HCT116 (cell line): ENCODE data around the gene AUTS2. TPM values are rescaled to one million over a fixed set of nuclear protein-coding genes. Genes with fewer than 3 reads are reported as not detected.

Experiments
- ATAC-seq: fragments of 200-7000 bp; cut with Tn5 transposase; 2 replicates; pipeline ENCODE4 v1.9.1; 2020; ENCODE audit warnings: mild to moderate bottlenecking, moderate library complexity
- BruUV-seq: library from RNA; stranded (reverse); fragments of 400-500 nt; replicated peaks from 2 replicates; lab custom pipeline; 2021; lab: Mats Ljungman, UMichigan
- CTCF ChIA-PET: fragments of 300-600 bp; sonication (Branson Sonifier 250); formaldehyde crosslinking; loops from one replicate; lab custom pipeline; 2021; ENCODE audit warnings: antibody characterized with exemption; lab: Charles Lee
- POLR2A ChIA-PET: fragments of 300-600, 350-600 bp; sonication (Branson Sonifier 250); formaldehyde crosslinking; loops from one replicate; lab custom pipeline; 2021; ENCODE audit warnings: antibody characterized with exemption; lab: Charles Lee
- RAD21 ChIA-PET, 2 experiments: fragments of 300-600 bp; sonication (Branson Sonifier 250); formaldehyde crosslinking; loops; one replicate each; lab custom pipeline; 2023; ENCODE audit warnings: low total read pairs in 2 of 2; ENCODE audit not compliant: uncharacterized antibody in 2 of 2, unreplicated experiment in 2 of 2, low non-redundant PET in 1 of 2; lab: Charles Lee
- DNase-seq: peaks from one replicate; pipeline ENCODE4 v3.0.0-alpha.2; 2010; ENCODE audit warnings: low read depth, low spot score
- H2AFZ ChIP-seq: fragments of 200-600 bp; shearing (Covaris generic), sonication (generic); 2 replicates; pipeline ENCODE4 v1.6.1; 2017; ENCODE audit warnings: low read depth, mixed run types, mixed read lengths, antibody characterized with exemption, low read length; ENCODE audit not compliant: poor library complexity, severe bottlenecking
- H3K27ac ChIP-seq: 2 replicates; pipeline ENCODE4 v1.5.1; 2012; ENCODE audit warnings: low read depth, low read length
- H3K27me3 ChIP-seq: fragments of 200-600 bp; sonication (generic); 2 replicates; pipeline ENCODE4 v1.6.1; 2016; ENCODE audit warnings: mixed run types, low read length, mixed read lengths; ENCODE audit not compliant: insufficient read depth
- H3K36me3 ChIP-seq, 2 experiments: fragments of 200-500 bp in 1 of 2; fragments of 200-600 bp in 1 of 2; sonication (Bioruptor generic) in 1 of 2; sonication (generic) in 1 of 2; 2 replicates each; pipeline versions ENCODE4 v1.5.1 to v1.6.1; 2014 to 2016; ENCODE audit warnings: low read length in 2 of 2, inconsistent platforms in 1 of 2, mixed read lengths in 1 of 2, mixed run types in 1 of 2; ENCODE audit not compliant: insufficient read depth in 2 of 2, control insufficient read depth in 1 of 2
- H3K4me1 ChIP-seq, 2 experiments: fragments of 200-600 bp in 1 of 2; sonication (generic) in 1 of 2; 2 replicates each; pipeline versions ENCODE4 v1.5.1 to v1.6.1; 2012 to 2017; ENCODE audit warnings: low read length in 2 of 2, inconsistent platforms in 1 of 2, mild to moderate bottlenecking in 1 of 2, mixed read lengths in 1 of 2, mixed run types in 1 of 2, moderate library complexity in 1 of 2; ENCODE audit not compliant: insufficient read depth in 2 of 2, control insufficient read depth in 1 of 2
- H3K4me2 ChIP-seq: fragments of 200-600 bp; sonication (generic); 2 replicates; pipeline ENCODE4 v1.6.1; 2017; ENCODE audit warnings: mixed run types, low read length, mixed read lengths
- H3K4me3 ChIP-seq, 2 experiments: fragments of 200-600 bp in 1 of 2; sonication (generic) in 1 of 2; replicated peaks in 1 of 2; 2 replicates each; pipeline ENCODE4 v1.5.1; 2011 to 2016; ENCODE audit warnings: low read length in 2 of 2, control low read depth in 1 of 2, low read depth in 1 of 2, mild to moderate bottlenecking in 1 of 2, mixed read lengths in 1 of 2, mixed run types in 1 of 2
- H3K79me2 ChIP-seq: fragments of 200-600 bp; sonication (generic); 2 replicates; pipeline ENCODE4 v1.6.1; 2017; ENCODE audit warnings: mild to moderate bottlenecking, mixed run types, low read length, moderate library complexity, mixed read lengths; ENCODE audit not compliant: insufficient read depth
- H3K9ac ChIP-seq: fragments of 200-600 bp; sonication (generic); 2 replicates; pipeline ENCODE4 v1.6.1; 2016; ENCODE audit warnings: low read length, mixed read lengths
- H3K9me2 ChIP-seq: fragments of 200-600 bp; sonication (generic), shearing (Covaris generic); 2 replicates; pipeline ENCODE4 v1.6.1; 2017; ENCODE audit warnings: mixed run types, mild to moderate bottlenecking, moderate library complexity; ENCODE audit not compliant: insufficient read depth
- H3K9me3 ChIP-seq, 2 experiments: fragments of 200-500 bp in 1 of 2; fragments of 200-600 bp in 1 of 2; sonication (Bioruptor generic) in 1 of 2; sonication (generic) in 1 of 2; 2 replicates each; pipeline ENCODE4 v1.6.1; 2014 to 2017; ENCODE audit warnings: low read length in 2 of 2, mixed read lengths in 2 of 2, inconsistent platforms in 1 of 2, low read depth in 1 of 2, mild to moderate bottlenecking in 1 of 2, mixed run types in 1 of 2, moderate library complexity in 1 of 2; ENCODE audit not compliant: control insufficient read depth in 1 of 2, insufficient read depth in 1 of 2
- H4K20me1 ChIP-seq: fragments of 200-600 bp; sonication (generic), shearing (Covaris generic); 2 replicates; pipeline ENCODE4 v1.6.1; 2017; ENCODE audit warnings: mixed run types, mild to moderate bottlenecking, moderate library complexity; ENCODE audit not compliant: insufficient read depth
- CBX3 ChIP-seq: IDR thresholded peaks from 2 replicates; pipeline ENCODE4 v1.6.1; 2012; ENCODE audit warnings: low read depth
- CTCF ChIP-seq, 3 experiments: fragments of 200-600 bp in 1 of 3; sonication (generic) in 1 of 3; IDR thresholded peaks in 2 of 3; conservative IDR thresholded peaks in 1 of 3; 2 replicates each; pipeline ENCODE4 v1.5.1; 2012 to 2017; ENCODE audit warnings: low read depth in 2 of 3, low read length in 2 of 3, antibody characterized with exemption in 1 of 3, borderline replicate concordance in 1 of 3, control low read depth in 1 of 3, mild to moderate bottlenecking in 1 of 3, mixed read lengths in 1 of 3, mixed run types in 1 of 3, moderate library complexity in 1 of 3; ENCODE audit not compliant: insufficient read depth in 1 of 3
- EGR1 ChIP-seq: IDR thresholded peaks from 2 replicates; pipeline ENCODE4 v1.6.1; 2012; ENCODE audit warnings: low read depth
- ELF1 ChIP-seq: IDR thresholded peaks from 2 replicates; pipeline ENCODE4 v1.6.1; 2012; ENCODE audit warnings: low read depth, borderline replicate concordance
- EZH2 ChIP-seq: fragments of 200-600 bp; sonication (generic); IDR thresholded peaks from 2 replicates; pipeline ENCODE4 v1.6.1; 2017; ENCODE audit warnings: antibody characterized with exemption, mixed run types
- FOSL1 ChIP-seq: IDR thresholded peaks from 2 replicates; pipeline ENCODE4 v1.6.1; 2012; ENCODE audit warnings: low read depth
- POLR2A ChIP-seq: IDR thresholded peaks from 2 replicates; pipeline ENCODE4 v1.7.0; 2011; ENCODE audit warnings: borderline replicate concordance; ENCODE audit not compliant: insufficient read depth, insufficient read length; ENCODE audit errors: extremely low read depth
- POLR2AphosphoS5 ChIP-seq: IDR thresholded peaks from 2 replicates; pipeline ENCODE4 v1.6.1; 2011; ENCODE audit warnings: mild to moderate bottlenecking, low read depth, low read length, moderate library complexity
- RAD21 ChIP-seq: IDR thresholded peaks from 2 replicates; pipeline ENCODE4 v1.6.1; 2012; ENCODE audit warnings: low read depth, mild to moderate bottlenecking
- SIN3A ChIP-seq: IDR thresholded peaks from 2 replicates; pipeline ENCODE4 v1.6.1; 2012; ENCODE audit warnings: low read depth
- SP1 ChIP-seq: IDR thresholded peaks from 2 replicates; pipeline ENCODE4 v1.6.1; 2012; ENCODE audit warnings: low read depth
- SRF ChIP-seq: IDR thresholded peaks from 2 replicates; pipeline ENCODE4 v1.6.1; 2012; ENCODE audit warnings: low read depth
- TCF7L2 ChIP-seq: IDR thresholded peaks from 2 replicates; pipeline ENCODE4 v1.7.0; 2011; ENCODE audit warnings: borderline replicate concordance, inconsistent platforms; ENCODE audit not compliant: insufficient read depth, insufficient read length; ENCODE audit errors: extremely low read depth
- ZNF274 ChIP-seq: fragments of 200-500 bp; sonication (Bioruptor generic); IDR thresholded peaks from 2 replicates; pipeline ENCODE4 v1.6.1; 2014; ENCODE audit warnings: mild to moderate bottlenecking, low read depth, low read length, inconsistent platforms
- intact Hi-C: fragments of 100-400 bp; cut with micrococcal nuclease; formaldehyde crosslinking; loops from 2 replicates; pipeline ENCODE4 v1.10.0; 2022
- total RNA-seq: library from RNA; stranded (reverse); gene quantifications from one replicate; pipeline ENCODE4 v1.2.1, GENCODE V29; 2021; ENCODE audit not compliant: unreplicated experiment
- TF ChIP-seq, protein P1 (sequence below): IDR thresholded peaks from 2 replicates; pipeline ENCODE4 v1.6.1; 2012
- TF ChIP-seq, protein P2 (sequence below): IDR thresholded peaks from 2 replicates; pipeline ENCODE4 v1.6.1; 2011; ENCODE audit warnings: mild to moderate bottlenecking, low read length, moderate library complexity; ENCODE audit not compliant: insufficient replicate concordance; ENCODE audit errors: extremely low read depth
- TF ChIP-seq, protein P3 (sequence below): IDR thresholded peaks from 2 replicates; pipeline ENCODE4 v1.6.1; 2012

Gene AUTS2
- total RNA-seq, 1 experiment from 2014 or later, result 0.93 TPM

GRCh38 chr7:70212281-70212680, 614.0 kb downstream of the AUTS2 start:
- POLR2A ChIA-PET, result no interaction called here
- no peaks in the 10 kb centered on the region for H3K4me1 ChIP-seq

DNA sequence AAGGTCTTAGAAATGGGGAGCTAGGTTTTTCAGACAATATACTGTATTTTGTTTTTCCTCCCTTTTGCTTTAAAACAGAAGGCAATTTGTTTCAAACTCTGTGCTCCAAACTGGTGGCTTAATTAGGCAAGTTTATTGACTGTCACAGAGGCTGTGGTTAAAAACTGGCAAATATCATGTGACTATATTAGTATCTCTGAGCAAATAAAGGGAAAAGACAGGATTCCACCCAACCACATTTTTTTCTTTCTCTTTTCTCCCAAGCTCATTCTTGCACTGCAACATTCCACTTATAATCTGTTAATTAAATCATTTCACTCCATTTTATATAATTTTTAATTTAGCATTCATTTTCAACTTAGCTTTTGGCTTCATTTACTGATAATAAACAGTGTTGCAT, 615.8 kb downstream of the AUTS2 start:
- Histone ChIP-seq H3K9ac (no peak overlapping the region), H3K79me2 (no peaks in the 10 kb centered on the region), H3K4me1 (no peaks in the 10 kb centered on the region), H3K4me3 (no peak overlapping the region), H3K27ac (no peak overlapping the region), H4K20me1 (no peaks in the 10 kb centered on the region), H3K9me3 (peaks cover 1 to 5% of the 10 kb centered on the region in 2 experiments; a peak in 2 of 4 replicates), H3K36me3 (no peaks in the 10 kb centered on the region), H3K4me2 (no peak overlapping the region), H3K9me2 (no peaks in the 10 kb centered on the region), H3K27me3 (no peaks in the 10 kb centered on the region), H2AFZ (no peak overlapping the region)
- ChIA-PET CTCF (no interaction called here), POLR2A (no interaction called here), RAD21 (no interaction called here)
- no peak for DNase-seq
- intact Hi-C loops, result no loop called here
- ATAC-seq, result no peak
- BruUV-seq, result no TSS peak
- TF ChIP-seq, protein P1, sequence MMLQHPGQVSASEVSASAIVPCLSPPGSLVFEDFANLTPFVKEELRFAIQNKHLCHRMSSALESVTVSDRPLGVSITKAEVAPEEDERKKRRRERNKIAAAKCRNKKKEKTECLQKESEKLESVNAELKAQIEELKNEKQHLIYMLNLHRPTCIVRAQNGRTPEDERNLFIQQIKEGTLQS, result no peak
- TF ChIP-seq EGR1 (no peak), TCF7L2 (no peak), POLR2A (no peak), CBX3 (no peak), CTCF (IDR thresholded peaks at IDR 0.05 in 2 of 3, conservative IDR thresholded peaks at IDR 0.05 in 1 of 3; ENCODE audit: borderline replicate concordance in 1 of 3, insufficient read depth in 1 of 3, low read depth in 2 of 3, low read length in 2 of 3) (no peak), SP1 (no peak), FOSL1 (no peak), ZNF274 (no peak), POLR2AphosphoS5 (no peak), ELF1 (no peak), EZH2 (no peak), SRF (no peak), SIN3A (no peak)
- TF ChIP-seq, protein P2, sequence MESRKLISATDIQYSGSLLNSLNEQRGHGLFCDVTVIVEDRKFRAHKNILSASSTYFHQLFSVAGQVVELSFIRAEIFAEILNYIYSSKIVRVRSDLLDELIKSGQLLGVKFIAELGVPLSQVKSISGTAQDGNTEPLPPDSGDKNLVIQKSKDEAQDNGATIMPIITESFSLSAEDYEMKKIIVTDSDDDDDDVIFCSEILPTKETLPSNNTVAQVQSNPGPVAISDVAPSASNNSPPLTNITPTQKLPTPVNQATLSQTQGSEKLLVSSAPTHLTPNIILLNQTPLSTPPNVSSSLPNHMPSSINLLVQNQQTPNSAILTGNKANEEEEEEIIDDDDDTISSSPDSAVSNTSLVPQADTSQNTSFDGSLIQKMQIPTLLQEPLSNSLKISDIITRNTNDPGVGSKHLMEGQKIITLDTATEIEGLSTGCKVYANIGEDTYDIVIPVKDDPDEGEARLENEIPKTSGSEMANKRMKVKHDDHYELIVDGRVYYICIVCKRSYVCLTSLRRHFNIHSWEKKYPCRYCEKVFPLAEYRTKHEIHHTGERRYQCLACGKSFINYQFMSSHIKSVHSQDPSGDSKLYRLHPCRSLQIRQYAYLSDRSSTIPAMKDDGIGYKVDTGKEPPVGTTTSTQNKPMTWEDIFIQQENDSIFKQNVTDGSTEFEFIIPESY, result no peak
- TF ChIP-seq, protein P3, sequence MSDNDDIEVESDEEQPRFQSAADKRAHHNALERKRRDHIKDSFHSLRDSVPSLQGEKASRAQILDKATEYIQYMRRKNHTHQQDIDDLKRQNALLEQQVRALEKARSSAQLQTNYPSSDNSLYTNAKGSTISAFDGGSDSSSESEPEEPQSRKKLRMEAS, result no peak

More at GRCh38 chr7:70212281-70212680, 614.0 kb downstream of the AUTS2 start:
- H3K36me3 ChIP-seq, result no peaks in the 10 kb centered on the region
- H3K4me3 ChIP-seq, result no peak overlapping the region
- TF ChIP-seq RAD21 (no peak), EGR1 (no peak), ZNF274 (no peak), EZH2 (no peak)
- TF ChIP-seq, protein P3, result no peak
- TF ChIP-seq, all 23 proteins: peak for 0
- ChIA-PET RAD21 (no interaction called here), CTCF (no interaction called here)
- no peak overlapping the region for H3K4me2 ChIP-seq
- no peak overlapping the region for H3K9ac ChIP-seq
- ATAC-seq (no peak), DNase-seq (no peak)
- intact Hi-C loops, result no loop called here
- no peaks in the 10 kb centered on the region for H3K9me2 ChIP-seq
- no peak overlapping the region for H2AFZ ChIP-seq
- H4K20me1 ChIP-seq, result no peaks in the 10 kb centered on the region
- H3K9me3 ChIP-seq, result peaks cover 3 to 5% of the 10 kb centered on the region in 2 experiments; a peak in 2 of 4 replicates
- H3K27ac ChIP-seq, result no peak overlapping the region
- H3K27me3 ChIP-seq, result no peaks in the 10 kb centered on the region
- no TSS peak for BruUV-seq
- no peaks in the 10 kb centered on the region for H3K79me2 ChIP-seq
